AG04449 (cell line): ENCODE results near the gene KLHL13.

Source experiments
- CTCF ChIA-PET: fragments of 350-600 bp; formaldehyde crosslinking; extraction: SDS; loops from one replicate; lab custom pipeline; 2021; ENCODE audit warnings: antibody characterized with exemption; lab: Yijun Ruan, JAX
- POLR2A ChIA-PET: fragments of 400-600, 350-600 bp; formaldehyde crosslinking; extraction: SDS; loops from one replicate; lab custom pipeline; 2020; ENCODE audit warnings: antibody characterized with exemption, inconsistent platforms; lab: Yijun Ruan, JAX
- DNase-seq: peaks from one replicate; pipeline ENCODE4 v3.0.0-alpha.2; 2010; ENCODE audit warnings: low read depth, low spot score
- H3K4me3 ChIP-seq: 2 replicates; pipeline ENCODE4 v1.5.1; 2011; ENCODE audit warnings: low read depth, mild to moderate bottlenecking, control low read depth, low read length
- TF ChIP-seq, protein P1 (sequence below): IDR thresholded peaks from one replicate; pipeline ENCODE4 v1.5.1; 2011; ENCODE audit warnings: mild to moderate bottlenecking, moderate library complexity, low read length, control low read depth, inconsistent platforms; ENCODE audit not compliant: insufficient read depth; ENCODE audit errors: missing control alignments

The KLHL13 gene

DNA sequence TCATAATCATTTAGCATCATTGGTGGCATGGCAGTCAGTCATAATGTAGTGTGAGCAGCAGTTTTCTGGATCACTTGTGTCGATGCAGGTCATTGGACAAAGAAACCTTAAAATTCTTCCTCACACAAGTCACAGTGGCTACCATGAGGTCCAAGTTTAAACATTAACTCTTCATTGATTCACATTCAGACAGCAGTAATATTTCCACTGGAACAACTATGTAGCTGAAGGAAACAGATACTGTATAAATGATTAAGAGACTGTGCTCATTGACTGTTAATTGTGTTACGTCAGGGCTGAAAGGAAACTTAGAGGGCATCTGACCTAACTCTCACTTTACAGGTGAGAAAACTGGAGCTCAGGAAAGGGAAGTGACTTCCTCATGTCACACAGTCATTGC, 261.8 kb downstream of the KLHL13 start:
- ChIA-PET POLR2A (no interaction called here), CTCF (no interaction called here)
- H3K4me3 ChIP-seq = no peak overlapping the region
- no peak for DNase-seq
- TF ChIP-seq, protein P1, sequence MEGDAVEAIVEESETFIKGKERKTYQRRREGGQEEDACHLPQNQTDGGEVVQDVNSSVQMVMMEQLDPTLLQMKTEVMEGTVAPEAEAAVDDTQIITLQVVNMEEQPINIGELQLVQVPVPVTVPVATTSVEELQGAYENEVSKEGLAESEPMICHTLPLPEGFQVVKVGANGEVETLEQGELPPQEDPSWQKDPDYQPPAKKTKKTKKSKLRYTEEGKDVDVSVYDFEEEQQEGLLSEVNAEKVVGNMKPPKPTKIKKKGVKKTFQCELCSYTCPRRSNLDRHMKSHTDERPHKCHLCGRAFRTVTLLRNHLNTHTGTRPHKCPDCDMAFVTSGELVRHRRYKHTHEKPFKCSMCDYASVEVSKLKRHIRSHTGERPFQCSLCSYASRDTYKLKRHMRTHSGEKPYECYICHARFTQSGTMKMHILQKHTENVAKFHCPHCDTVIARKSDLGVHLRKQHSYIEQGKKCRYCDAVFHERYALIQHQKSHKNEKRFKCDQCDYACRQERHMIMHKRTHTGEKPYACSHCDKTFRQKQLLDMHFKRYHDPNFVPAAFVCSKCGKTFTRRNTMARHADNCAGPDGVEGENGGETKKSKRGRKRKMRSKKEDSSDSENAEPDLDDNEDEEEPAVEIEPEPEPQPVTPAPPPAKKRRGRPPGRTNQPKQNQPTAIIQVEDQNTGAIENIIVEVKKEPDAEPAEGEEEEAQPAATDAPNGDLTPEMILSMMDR = no peak

DNA sequence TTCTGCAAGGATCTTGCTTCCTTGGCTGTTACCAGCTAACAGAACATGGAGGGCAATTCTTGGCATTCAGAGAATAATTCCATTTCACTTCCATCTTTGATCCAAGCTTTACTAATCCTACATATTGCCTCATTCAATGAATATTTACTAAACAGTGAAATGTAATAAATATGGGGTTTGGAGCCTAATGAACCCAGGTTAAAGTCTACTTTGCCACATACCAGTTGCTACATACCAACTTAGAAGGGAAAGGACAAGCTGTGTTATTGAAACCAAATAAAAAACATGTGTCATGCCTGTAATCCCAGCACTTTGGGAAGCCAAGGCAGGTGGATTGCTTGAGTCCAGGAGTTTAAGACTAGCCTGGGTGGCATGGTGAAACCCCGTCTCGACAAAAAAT, 265.6 kb downstream of the KLHL13 start:
- POLR2A ChIA-PET = no interaction called here
- TF ChIP-seq, protein P1 = no peak
- no peak overlapping the region for H3K4me3 ChIP-seq
- no peak for DNase-seq
- CTCF ChIA-PET = no interaction called here
